Body of pancreas (tissue), 4 donors: ENCODE data around the gene PFN3. TPM values are rescaled to one million over a fixed set of nuclear protein-coding genes. Genes with fewer than 3 reads are reported as not detected.
"Not testable (repeated sequence)": the region's sequence is repeated elsewhere in the genome, so short reads cannot be mapped to it uniquely, and the experiment has no call there.

Source experiments
- ATAC-seq: fragments of 150-250 bp; one replicate; pipeline ENCODE4 v1.9.1; 2016
- DNase-seq, 4 donors: peaks; one replicate each; pipeline ENCODE4 v3.0.0-alpha.2; 2019
- H3K27ac ChIP-seq, 4 donors: fragments of 200-600 bp; sonication (generic); 1 replicate in 3 of 4; 2 replicates in 1 of 4; pipeline versions ENCODE4 v1.5.1 to v1.6.1; 2016 to 2019; ENCODE audit warnings: mild to moderate bottlenecking in 1 of 4, mixed read lengths in 1 of 4, moderate library complexity in 1 of 4
- H3K27me3 ChIP-seq, 2 donors: fragments of 200-600 bp; sonication (generic); one replicate each; pipeline ENCODE4 v1.6.0; 2016; ENCODE audit warnings: mild to moderate bottlenecking in 1 of 2
- H3K36me3 ChIP-seq, 2 donors: fragments of 200-600 bp; sonication (generic); replicated peaks in 1 of 2; 2 replicates each; pipeline ENCODE4 v1.5.1; 2016; ENCODE audit warnings: low read depth in 2 of 2; ENCODE audit not compliant: insufficient read depth in 1 of 2
- H3K4me1 ChIP-seq: fragments of 200-600 bp; sonication (generic); one replicate; pipeline ENCODE4 v1.6.0; 2016
- H3K4me3 ChIP-seq, 2 donors: fragments of 200-600 bp; sonication (generic); 1 replicate in 1 of 2; 2 replicates in 1 of 2; pipeline ENCODE4 v1.5.1; 2016 to 2019
- H3K9me3 ChIP-seq, 3 donors: fragments of 200-600 bp; sonication (generic); 1 replicate in 2 of 3; 2 replicates in 1 of 3; pipeline ENCODE4 v1.5.1; 2016
- CTCF ChIP-seq, 7 experiments: fragments of 450-650 bp in 4 of 7; fragments of 200-600 bp in 3 of 7; sonication (generic) in 3 of 7; IDR thresholded peaks; one replicate each; pipeline ENCODE4 v1.5.1; 2016 to 2019; ENCODE audit warnings: antibody characterized with exemption in 7 of 7
- POLR2A ChIP-seq, 3 donors: fragments of 450-650 bp; IDR thresholded peaks; one replicate each; pipeline ENCODE4 v1.6.1; 2016; ENCODE audit warnings: antibody characterized with exemption in 3 of 3, mild to moderate bottlenecking in 2 of 3
- WGBS, 2 donors: methylation state at CpG; one replicate each; pipeline ENCODE4 v1.1.5; 2017; 5-methylcytosine and 5-hydroxymethylcytosine counted together
- intact Hi-C: fragments of 100-400 bp; cut with DNase I; formaldehyde crosslinking; loops from one replicate; pipeline ENCODE4 v1.15.1; 2023
- total RNA-seq, 2 donors: library from RNA; depleted of rRNA; stranded (reverse); fragments of >200 nt; gene quantifications; one replicate each; pipeline ENCODE4 v1.1.0, GENCODE V29; 2016

Gene PFN3
- total RNA-seq, 2 donors from 2014 or later, result not detected

- Histone ChIP-seq H3K4me3 (no peak overlapping the region), H3K27me3 (no peaks in the 10 kb centered on the region), H3K9me3 (no peaks in the 10 kb centered on the region), H3K4me1 (peaks cover 34% of the 10 kb centered on the region), H3K27ac (peak overlapping the region in 1 of 4 donors; percentile 72), H3K36me3 (no peaks in the 10 kb centered on the region)
- WGBS, 2 donors, result 79 to 86% methylated on average over 6 of the region's 6 CpGs
- ATAC-seq (no peak), DNase-seq (no peak)
- TF ChIP-seq POLR2A (IDR thresholded peaks at IDR 0.05), result no peak
- TF ChIP-seq CTCF (IDR thresholded peaks at IDR 0.05), result no peak
- intact Hi-C loops, result no loop called here
Measured at GRCh38 chr5:177361418-177362291, 38.8 kb downstream of the PFN3 start.

GRCh38 chr5:177360740-177361139, 39.7 kb downstream of the PFN3 start:
- DNase-seq, intact Hi-C loops, H3K27ac ChIP-seq, H3K9me3 ChIP-seq, H3K4me3 ChIP-seq, ATAC-seq, H3K27me3 ChIP-seq, H3K36me3 ChIP-seq: not testable (repeated sequence)
- WGBS, 2 donors, result 85 to 95% methylated on average over 7 of the region's 7 CpGs
- peaks cover 25% of the 10 kb centered on the region for H3K4me1 ChIP-seq

GRCh38 chr5:177359860-177360259, 40.6 kb downstream of the PFN3 start:
- intact Hi-C loops, result loop anchor here (5.0 kb wide), 1 partner anchor 38 kb away; no protein-coding TSS in a partner anchor
- no peak for DNase-seq
- TF ChIP-seq POLR2A (IDR thresholded peaks at IDR 0.05), result no peak
- TF ChIP-seq CTCF (IDR thresholded peaks at IDR 0.05), result no peak
- H3K9me3 ChIP-seq, result no peaks in the 10 kb centered on the region
- no peak overlapping the region for H3K4me3 ChIP-seq
- no peaks in the 10 kb centered on the region for H3K27me3 ChIP-seq
- H3K27ac ChIP-seq, result no peak overlapping the region
- 53 to 82% methylated on average over 1 to 3 of the region's 3 CpGs for WGBS, 2 donors
- no peak for ATAC-seq
- peaks cover 18% of the 10 kb centered on the region for H3K4me1 ChIP-seq
- no peaks in the 10 kb centered on the region for H3K36me3 ChIP-seq

- Histone ChIP-seq H3K4me3 (no peak overlapping the region), H3K4me1 (peaks cover 18% of the 10 kb centered on the region), H3K27me3 (no peaks in the 10 kb centered on the region), H3K27ac (no peak overlapping the region), H3K9me3 (no peaks in the 10 kb centered on the region), H3K36me3 (no peaks in the 10 kb centered on the region)
- 71% methylated on average over 6 of the region's 6 CpGs; no CpG with 5 or more reads in 1 of the 2 donors for WGBS, 2 donors
- no peak for DNase-seq
- TF ChIP-seq CTCF (IDR thresholded peaks at IDR 0.05), result no peak
- no peak for TF ChIP-seq POLR2A (IDR thresholded peaks at IDR 0.05)
- intact Hi-C loops, result loop anchor here (5.0 kb wide), 1 partner anchor 37 kb away; no protein-coding TSS in a partner anchor
- ATAC-seq, result no peak
Measured at GRCh38 chr5:177359451-177359851, 41.0 kb downstream of the PFN3 start.

- DNase-seq, result no peak
- no peak for ATAC-seq
- H3K4me1 ChIP-seq, result peaks cover 13% of the 10 kb centered on the region
- no peaks in the 10 kb centered on the region for H3K27me3 ChIP-seq
- 23 to 29% methylated on average over 1 to 4 of the region's 5 CpGs for WGBS, 2 donors
- H3K27ac ChIP-seq, result no peak overlapping the region
- H3K36me3 ChIP-seq, result no peaks in the 10 kb centered on the region
- no peaks in the 10 kb centered on the region for H3K9me3 ChIP-seq
- TF ChIP-seq POLR2A (IDR thresholded peaks at IDR 0.05), result no peak
- TF ChIP-seq CTCF (IDR thresholded peaks at IDR 0.05), result no peak
- intact Hi-C loops, result loop anchor here (5.0 kb wide), 1 partner anchor 36 kb away; no protein-coding TSS in a partner anchor
- H3K4me3 ChIP-seq, result no peak overlapping the region
Measured at GRCh38 chr5:177358370-177358819, 42.1 kb downstream of the PFN3 start.
